ENCODE measurements around the gene SCML2.

GRCh38 chrX:18252644-18253359, 101.7 kb downstream of the SCML2 start:
- TF ChIP-seq POLR2AphosphoS5 (IDR thresholded peaks at IDR 0.05; ENCODE audit: low read depth, low read length) (no peak), TAF1 (IDR thresholded peaks at IDR 0.05; ENCODE audit: low read depth, low read length) (no peak), SPI1 (IDR thresholded peaks at IDR 0.05; ENCODE audit: low read depth, low read length) (no peak), POLR2A (IDR thresholded peaks at IDR 0.05; ENCODE audit: low read depth, low read length) (no peak), PAX5 (IDR thresholded peaks at IDR 0.05; ENCODE audit: insufficient read depth, low read length, severe bottlenecking) (no peak), POU2F2 (IDR thresholded peaks at IDR 0.05; ENCODE audit: low read depth, low read length) (no peak)

All from GM12891 (cell line).